PC-3 (cell line): ENCODE data around the gene ASIC3. TPM values are rescaled to one million over a fixed set of nuclear protein-coding genes. Genes with fewer than 3 reads are reported as not detected.
A peak's percentile ranks its signal among the peaks of the same experiment; 100 is the strongest.

ENCODE experiments used
- ATAC-seq: fragments of 200-7000 bp; cut with Tn5 transposase; 2 replicates; pipeline ENCODE4 v1.9.1; 2020; ENCODE audit warnings: mild to moderate bottlenecking, moderate library complexity
- BruUV-seq: library from RNA; stranded (reverse); fragments of 400-500 nt; replicated peaks from 2 replicates; lab custom pipeline; 2021; lab: Mats Ljungman, UMichigan
- CTCF ChIA-PET: fragments of 300-600 bp; sonication (Branson Sonifier 250); formaldehyde crosslinking; loops from one replicate; lab custom pipeline; 2022; ENCODE audit warnings: antibody characterized with exemption; lab: Charles Lee
- POLR2A ChIA-PET: fragments of 300-600 bp; sonication (Branson Sonifier 250); formaldehyde crosslinking; loops from one replicate; lab custom pipeline; 2022; ENCODE audit warnings: antibody characterized with exemption; ENCODE audit not compliant: unreplicated experiment; lab: Charles Lee
- DNase-seq: peaks from one replicate; pipeline ENCODE4 v3.0.0-alpha.2; 2015
- H2AFZ ChIP-seq: fragments of 300-600 bp; sonication (generic); 2 replicates; pipeline ENCODE4 v1.6.0; 2016; ENCODE audit warnings: antibody characterized with exemption, low read length
- H3F3A ChIP-seq: fragments of 300-600 bp; sonication (generic); one replicate; pipeline ENCODE4 v1.6.0; 2017; ENCODE audit warnings: antibody characterized with exemption, low read length, control low read depth, mild to moderate bottlenecking; ENCODE audit not compliant: unreplicated experiment
- H3K27ac ChIP-seq: fragments of 300-600 bp; sonication (generic); 2 replicates; pipeline ENCODE4 v1.5.1; 2016; ENCODE audit warnings: mild to moderate bottlenecking, low read length
- H3K27me3 ChIP-seq: fragments of 300-600 bp; sonication (generic); 2 replicates; pipeline ENCODE4 v1.6.1; 2016; ENCODE audit warnings: low read length, mixed read lengths
- H3K36me3 ChIP-seq: fragments of 300-600 bp; sonication (generic); 2 replicates; pipeline ENCODE4 v1.6.1; 2016; ENCODE audit warnings: low read depth, mixed run types, low read length, mixed read lengths
- H3K4me1 ChIP-seq: fragments of 300-600 bp; sonication (generic); 2 replicates; pipeline ENCODE4 v1.5.1; 2016; ENCODE audit warnings: low read length; ENCODE audit not compliant: insufficient read depth
- H3K4me2 ChIP-seq: fragments of 300-600 bp; sonication (generic); 2 replicates; pipeline ENCODE4 v1.6.0; 2016; ENCODE audit warnings: low read length
- H3K4me3 ChIP-seq: fragments of 300-600 bp; sonication (generic); 2 replicates; pipeline ENCODE4 v1.5.1; 2016; ENCODE audit warnings: mild to moderate bottlenecking, low read length, mixed read lengths
- H3K79me2 ChIP-seq: fragments of 300-600 bp; sonication (generic); 2 replicates; pipeline ENCODE4 v1.6.1; 2017; ENCODE audit warnings: low read length, mixed read lengths
- H3K9ac ChIP-seq: fragments of 300-600 bp; sonication (generic); 2 replicates; pipeline ENCODE4 v1.6.0; 2016; ENCODE audit warnings: mild to moderate bottlenecking, low read length
- H3K9me2 ChIP-seq: fragments of 300-600 bp; sonication (generic); replicated peaks from 2 replicates; pipeline ENCODE4 v1.6.1; 2016; ENCODE audit warnings: mixed run types, low read length, mixed read lengths
- H3K9me3 ChIP-seq: fragments of 300-600 bp; sonication (generic); 2 replicates; pipeline ENCODE4 v1.6.1; 2016; ENCODE audit warnings: low read length, mixed read lengths
- H4K20me1 ChIP-seq: fragments of 300-600 bp; sonication (generic); 2 replicates; pipeline ENCODE4 v1.6.1; 2016; ENCODE audit warnings: low read length, mixed read lengths
- EZH2 ChIP-seq: fragments of 300-600 bp; sonication (generic); IDR thresholded peaks from one replicate; pipeline ENCODE4 v1.6.1; 2017; ENCODE audit warnings: antibody characterized with exemption, mild to moderate bottlenecking, low read length; ENCODE audit not compliant: unreplicated experiment
- EZH2phosphoT487 ChIP-seq: fragments of 300-600 bp; sonication (generic); IDR thresholded peaks from 2 replicates; pipeline ENCODE4 v1.6.1; 2018; ENCODE audit warnings: mild to moderate bottlenecking, antibody characterized with exemption, low read length, borderline replicate concordance
- intact Hi-C: fragments of 100-400 bp; cut with micrococcal nuclease; formaldehyde crosslinking; loops from 2 replicates; pipeline ENCODE4 v1.9.0; 2023
- total RNA-seq: library from RNA; depleted of rRNA; stranded (reverse); fragments of >200 nt; gene quantifications from 2 replicates; pipeline ENCODE4 v1.2.3, GENCODE V29; 2014
- TF ChIP-seq, protein P1 (sequence below): fragments of 300-600 bp; sonication (generic); conservative IDR thresholded peaks from 2 replicates; pipeline ENCODE4 v1.5.1; 2017; ENCODE audit warnings: antibody characterized with exemption, low read depth, mild to moderate bottlenecking, low read length

The ASIC3 gene
- total RNA-seq, 1 experiment from 2014 or later, result 1.7 TPM

DNA sequence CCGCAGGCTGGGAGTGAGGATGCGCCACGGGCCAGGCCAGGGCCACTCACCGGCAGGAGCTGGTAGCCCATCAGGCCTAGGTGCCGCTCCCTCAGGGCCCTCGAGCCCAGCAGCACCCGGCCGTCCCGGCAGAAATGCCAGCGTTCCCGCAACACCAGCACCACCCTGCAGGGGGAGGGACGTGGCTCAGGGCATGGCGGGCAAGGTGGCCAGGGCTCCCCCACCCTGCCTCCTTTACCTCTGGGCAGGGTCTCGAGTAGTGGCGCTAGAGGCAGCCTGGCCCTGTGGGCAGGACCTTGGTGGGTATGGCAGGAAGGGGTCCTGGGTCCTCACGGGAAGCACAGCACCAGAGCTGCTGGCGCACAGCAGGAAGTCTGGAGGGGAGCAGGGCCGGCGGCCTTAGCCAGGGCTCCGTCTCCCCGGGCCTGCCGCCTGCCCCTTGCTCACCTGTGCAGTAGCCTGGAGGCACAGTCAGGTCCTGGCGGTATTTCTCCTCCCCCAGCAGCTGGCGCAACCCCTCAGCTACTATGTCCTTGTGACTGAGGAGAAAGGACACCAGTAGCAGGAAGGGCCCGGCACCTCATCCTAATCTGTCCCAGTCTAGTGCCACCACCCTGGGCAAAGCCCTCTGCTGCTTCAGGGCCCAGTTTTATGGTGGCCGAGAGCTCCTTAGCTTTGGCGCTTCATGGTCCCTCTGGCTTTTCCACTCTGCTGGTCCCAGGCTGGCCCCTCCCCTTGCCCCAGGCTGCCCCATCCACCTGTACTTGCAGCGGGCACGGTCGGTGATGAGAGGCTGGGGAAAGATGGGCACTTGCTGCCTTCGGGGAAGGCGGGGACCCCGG is 28.8 kb downstream of the ASIC3 start:
- no peak overlapping the region for H2AFZ ChIP-seq
- no peak overlapping the region for H3K27ac ChIP-seq
- CTCF ChIA-PET, result interaction anchor here (0.5 to 0.7 kb wide), 2 partner anchors 11 to 32 kb away, joined by 3 to 6 read pairs; no protein-coding TSS in a partner anchor

DNA sequence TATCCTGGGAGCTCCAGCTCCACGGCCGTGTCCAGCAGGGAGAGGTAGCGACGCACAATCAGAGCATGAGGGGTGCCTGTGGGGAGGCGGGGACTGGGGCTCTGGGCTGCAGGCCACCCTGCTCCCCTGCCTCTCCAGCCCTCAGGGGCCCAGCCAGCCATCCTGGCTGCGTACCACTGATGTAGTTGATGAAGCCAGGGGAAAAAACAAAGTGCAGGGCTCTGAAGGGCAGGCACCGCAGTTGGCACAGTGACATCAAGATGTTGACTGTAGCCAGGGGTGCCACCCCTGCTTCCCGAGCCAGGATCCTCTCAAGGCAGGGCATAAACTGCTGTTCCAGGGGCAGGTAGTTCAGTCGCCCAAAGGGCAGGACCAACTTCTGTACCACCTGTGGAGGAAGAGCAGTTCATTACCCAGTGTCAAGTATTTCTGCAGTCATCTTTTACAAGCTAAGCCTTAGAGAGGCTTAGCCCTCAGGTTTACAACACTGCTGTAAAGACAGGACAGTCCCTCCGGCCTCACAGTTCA is 29.4 kb downstream of the ASIC3 start:
- no peak overlapping the region for H3K27ac ChIP-seq
- peaks cover 11% of the 10 kb centered on the region; the same call in 1 of the 2 replicates for H3K36me3 ChIP-seq
- H3K4me1 ChIP-seq, result peaks cover 27% of the 10 kb centered on the region
- no peak for TF ChIP-seq EZH2phosphoT487
- TF ChIP-seq, protein P1, sequence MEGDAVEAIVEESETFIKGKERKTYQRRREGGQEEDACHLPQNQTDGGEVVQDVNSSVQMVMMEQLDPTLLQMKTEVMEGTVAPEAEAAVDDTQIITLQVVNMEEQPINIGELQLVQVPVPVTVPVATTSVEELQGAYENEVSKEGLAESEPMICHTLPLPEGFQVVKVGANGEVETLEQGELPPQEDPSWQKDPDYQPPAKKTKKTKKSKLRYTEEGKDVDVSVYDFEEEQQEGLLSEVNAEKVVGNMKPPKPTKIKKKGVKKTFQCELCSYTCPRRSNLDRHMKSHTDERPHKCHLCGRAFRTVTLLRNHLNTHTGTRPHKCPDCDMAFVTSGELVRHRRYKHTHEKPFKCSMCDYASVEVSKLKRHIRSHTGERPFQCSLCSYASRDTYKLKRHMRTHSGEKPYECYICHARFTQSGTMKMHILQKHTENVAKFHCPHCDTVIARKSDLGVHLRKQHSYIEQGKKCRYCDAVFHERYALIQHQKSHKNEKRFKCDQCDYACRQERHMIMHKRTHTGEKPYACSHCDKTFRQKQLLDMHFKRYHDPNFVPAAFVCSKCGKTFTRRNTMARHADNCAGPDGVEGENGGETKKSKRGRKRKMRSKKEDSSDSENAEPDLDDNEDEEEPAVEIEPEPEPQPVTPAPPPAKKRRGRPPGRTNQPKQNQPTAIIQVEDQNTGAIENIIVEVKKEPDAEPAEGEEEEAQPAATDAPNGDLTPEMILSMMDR, result no peak
- TF ChIP-seq EZH2, result no peak
- ChIA-PET CTCF (interaction anchor here (0.7 kb wide), 1 partner anchor 10 kb away, joined by 3 read pairs; no protein-coding TSS in a partner anchor), POLR2A (no interaction called here)
- H4K20me1 ChIP-seq, result no peaks in the 10 kb centered on the region
- BruUV-seq, result no TSS peak
- no peak overlapping the region for H3K4me2 ChIP-seq
- ATAC-seq (no peak), DNase-seq (no peak)
- no peaks in the 10 kb centered on the region for H3F3A ChIP-seq
- H3K9me3 ChIP-seq, result no peaks in the 10 kb centered on the region
- no peak overlapping the region for H3K9ac ChIP-seq
- H3K79me2 ChIP-seq, result peaks cover 38% of the 10 kb centered on the region
- intact Hi-C loops, result loop anchor here (5.0 kb wide), 1 partner anchor 35 kb away; no protein-coding TSS in a partner anchor
- no peaks in the 10 kb centered on the region for H3K9me2 ChIP-seq
- H3K4me3 ChIP-seq, result no peak overlapping the region
- no peak overlapping the region for H2AFZ ChIP-seq
- no peaks in the 10 kb centered on the region for H3K27me3 ChIP-seq

More for the DNA sequence above, 28.8 kb downstream of the ASIC3 start:
- H3K9ac ChIP-seq, result no peak overlapping the region
- no peak overlapping the region for H3K4me2 ChIP-seq
- peaks cover 21% of the 10 kb centered on the region for H3K4me1 ChIP-seq
- peaks cover 31% of the 10 kb centered on the region for H3K79me2 ChIP-seq
- no peaks in the 10 kb centered on the region for H3F3A ChIP-seq
- no peaks in the 10 kb centered on the region for H4K20me1 ChIP-seq
- H3K27me3 ChIP-seq, result no peaks in the 10 kb centered on the region
- DNase-seq (peak; percentile 43), ATAC-seq (peak; percentile 4; the same call in 1 of the 2 replicates)
- POLR2A ChIA-PET, result no interaction called here
- no peak overlapping the region for H3K4me3 ChIP-seq
- H3K9me2 ChIP-seq, result no peaks in the 10 kb centered on the region
- H3K9me3 ChIP-seq, result no peaks in the 10 kb centered on the region
- H3K36me3 ChIP-seq, result peaks cover 11% of the 10 kb centered on the region; the same call in 1 of the 2 replicates
- intact Hi-C loops, result loop anchor here (5.0 kb wide), 1 partner anchor 35 kb away; no protein-coding TSS in a partner anchor
- TF ChIP-seq, protein P1, result peak; percentile 49
- no peak for TF ChIP-seq EZH2phosphoT487
- TF ChIP-seq EZH2, result no peak
- no TSS peak for BruUV-seq
